Panc1 (cell line): Measurements from ENCODE around the gene TES. TPM values are rescaled to one million over a fixed set of nuclear protein-coding genes. Genes with fewer than 3 reads are reported as not detected.

Experiments used
- ATAC-seq: fragments of 200-7000 bp; cut with Tn5 transposase; 2 replicates; pipeline ENCODE4 v1.9.1; 2020; ENCODE audit warnings: mild to moderate bottlenecking, moderate library complexity
- BruUV-seq: library from RNA; stranded (reverse); fragments of 400-500 nt; replicated peaks from 2 replicates; lab custom pipeline; 2021; lab: Mats Ljungman, UMichigan
- CTCF ChIA-PET: fragments of 300-600 bp; sonication (Branson Sonifier 250); formaldehyde crosslinking; loops from one replicate; lab custom pipeline; 2022; ENCODE audit warnings: antibody characterized with exemption; lab: Charles Lee
- POLR2A ChIA-PET: fragments of 300-600 bp; sonication (Branson Sonifier 250); formaldehyde crosslinking; loops from one replicate; lab custom pipeline; 2022; ENCODE audit warnings: antibody characterized with exemption; lab: Charles Lee
- DNase-seq: peaks from one replicate; pipeline ENCODE4 v3.0.0-alpha.2; 2010; ENCODE audit warnings: low read depth, low spot score
- H3K27ac ChIP-seq: 2 replicates; pipeline ENCODE4 v1.5.1; 2011; ENCODE audit warnings: mild to moderate bottlenecking, low read length, inconsistent platforms
- H3K27me3 ChIP-seq: fragments of 200-500 bp; sonication (Bioruptor generic); 2 replicates; pipeline ENCODE4 v1.6.0; 2014; ENCODE audit warnings: low read length, inconsistent platforms; ENCODE audit not compliant: control insufficient read depth, insufficient read depth
- H3K36me3 ChIP-seq: fragments of 200-500 bp; sonication (Bioruptor generic); 2 replicates; pipeline ENCODE4 v1.5.1; 2014; ENCODE audit warnings: inconsistent platforms, mild to moderate bottlenecking, low read length, moderate library complexity; ENCODE audit not compliant: control insufficient read depth, insufficient read depth
- H3K4me1 ChIP-seq: 2 replicates; pipeline ENCODE4 v1.5.1; 2011; ENCODE audit warnings: inconsistent platforms, mild to moderate bottlenecking, low read length, moderate library complexity; ENCODE audit not compliant: control insufficient read depth, insufficient read depth
- H3K4me3 ChIP-seq, 2 experiments: 2 replicates each; pipeline ENCODE4 v1.5.1; 2011 to 2012; ENCODE audit warnings: low read depth in 2 of 2, low read length in 2 of 2, mild to moderate bottlenecking in 2 of 2, inconsistent platforms in 1 of 2, moderate library complexity in 1 of 2
- H3K9me3 ChIP-seq: fragments of 200-500 bp; sonication (Bioruptor generic); 2 replicates; pipeline ENCODE4 v1.5.1; 2014; ENCODE audit warnings: low read depth, mild to moderate bottlenecking, inconsistent platforms, low read length, moderate library complexity; ENCODE audit not compliant: control insufficient read depth, insufficient read depth
- CTCF ChIP-seq: fragments of 450-650 bp; IDR thresholded peaks from 2 replicates; pipeline ENCODE4 v1.5.1; 2017; ENCODE audit warnings: mild to moderate bottlenecking
- POLR2AphosphoS5 ChIP-seq: IDR thresholded peaks from 2 replicates; pipeline ENCODE4 v1.6.1; 2012; ENCODE audit warnings: mild to moderate bottlenecking, low read depth, low read length, moderate library complexity
- REST ChIP-seq, 2 experiments: IDR thresholded peaks; 2 replicates each; pipeline ENCODE4 v1.6.1; 2011 to 2012; ENCODE audit warnings: low read depth in 2 of 2, control low read depth in 1 of 2, low read length in 1 of 2, mild to moderate bottlenecking in 1 of 2, moderate library complexity in 1 of 2; ENCODE audit not compliant: insufficient read depth in 1 of 2
- SIN3A ChIP-seq: IDR thresholded peaks from 2 replicates; pipeline ENCODE4 v1.6.1; 2012; ENCODE audit warnings: low read depth, mild to moderate bottlenecking, low read length, moderate library complexity, borderline replicate concordance; ENCODE audit not compliant: insufficient read depth
- TCF7L2 ChIP-seq: IDR thresholded peaks from 2 replicates; pipeline ENCODE4 v1.6.1; 2011; ENCODE audit warnings: mild to moderate bottlenecking, low read depth, low read length, inconsistent platforms
- in situ Hi-C: cut with HindIII; loops from 2 replicates; pipeline ENCODE4 v1.10.0; 2016; ENCODE audit warnings: low sequenced_read_pairs, low pct_unique_long_range_greater_than_20kb
- intact Hi-C: fragments of 100-400 bp; cut with micrococcal nuclease; formaldehyde crosslinking; loops from one replicate; pipeline ENCODE4 v1.10.0; 2022; ENCODE audit not compliant: unreplicated experiment
- total RNA-seq: library from RNA; stranded (reverse); gene quantifications from one replicate; pipeline ENCODE4 v1.2.1, GENCODE V29; 2021; ENCODE audit not compliant: unreplicated experiment

TES gene
- total RNA-seq, 1 experiment from 2014 or later: 99.4 TPM

GRCh38 chr7:116226664-116227063 lies 16.3 kb downstream of the TES start:
- in situ Hi-C loops (no loop called here), intact Hi-C loops (no loop called here)
- BruUV-seq: no TSS peak
- Histone ChIP-seq H3K36me3 (no peaks in the 10 kb centered on the region), H3K4me1 (peaks cover 83% of the 10 kb centered on the region), H3K9me3 (no peaks in the 10 kb centered on the region), H3K27ac (peak overlapping the region; percentile 62; the same call in 1 of the 2 replicates), H3K4me3 (no peak overlapping the region), H3K27me3 (no peaks in the 10 kb centered on the region)
- ChIA-PET CTCF (interaction anchor here (0.7 kb wide), 1 partner anchor 173 kb away, joined by 4 read pairs; no protein-coding TSS in a partner anchor), POLR2A (interaction anchor here (0.5 to 1.1 kb wide), 2 partner anchors 16 to 453 kb away, joined by 3 to 4 read pairs; partner anchors contain the start of gene TES)
- ATAC-seq: no peak
- DNase-seq: no peak
- TF ChIP-seq CTCF: peak; percentile 8; the same call in 1 of the 2 replicates
- no peak for TF ChIP-seq POLR2AphosphoS5
- TF ChIP-seq TCF7L2: no peak

GRCh38 chr7:116227678-116228239 lies 17.4 kb downstream of the TES start:
- intact Hi-C loops (no loop called here), in situ Hi-C loops (no loop called here)
- CTCF ChIA-PET: no interaction called here
- H3K9me3 ChIP-seq: no peaks in the 10 kb centered on the region
- peak; percentile 87 for DNase-seq
- no peak overlapping the region for H3K27ac ChIP-seq
- POLR2A ChIA-PET: no interaction called here
- H3K4me1 ChIP-seq: peaks cover 78% of the 10 kb centered on the region
- ATAC-seq: 0 out of 2 replicates have a peak, but pooled peaks have one; percentile 33
- BruUV-seq: no TSS peak
- H3K27me3 ChIP-seq: no peaks in the 10 kb centered on the region
- TF ChIP-seq SIN3A: no peak
- no peak overlapping the region for H3K4me3 ChIP-seq
- no peaks in the 10 kb centered on the region for H3K36me3 ChIP-seq

- Histone ChIP-seq H3K4me3 (no peak overlapping the region), H3K36me3 (no peaks in the 10 kb centered on the region), H3K9me3 (no peaks in the 10 kb centered on the region), H3K4me1 (peaks cover 73% of the 10 kb centered on the region), H3K27me3 (no peaks in the 10 kb centered on the region), H3K27ac (no peak overlapping the region)
- DNase-seq (no peak), ATAC-seq (no peak)
- no TSS peak for BruUV-seq
- in situ Hi-C loops: no loop called here
- intact Hi-C loops: no loop called here
- TF ChIP-seq POLR2AphosphoS5: no peak
- TF ChIP-seq SIN3A: no peak
- no peak for TF ChIP-seq TCF7L2
- no peak for TF ChIP-seq CTCF
- no peak for TF ChIP-seq REST (IDR thresholded peaks at IDR 0.05; ENCODE audit: insufficient read depth in 1 of 2, low read depth in 2 of 2, low read length in 1 of 2)
- ChIA-PET CTCF (no interaction called here), POLR2A (no interaction called here)
Measured at GRCh38 chr7:116228241-116228640, 17.9 kb downstream of the TES start.
